Testis (tissue), 2 donors: ENCODE data around the gene MTR.

ENCODE experiments used
- CTCF ChIP-seq, 3 experiments: fragments of 450-650 bp in 2 of 3; fragments of 200-600 bp in 1 of 3; sonication (generic) in 1 of 3; IDR thresholded peaks; one replicate each; pipeline ENCODE4 v1.5.1; 2016 to 2019; ENCODE audit warnings: antibody characterized with exemption in 3 of 3, mild to moderate bottlenecking in 2 of 3, moderate library complexity in 1 of 3
- POLR2A ChIP-seq: fragments of 450-650 bp; IDR thresholded peaks from one replicate; pipeline ENCODE4 v1.6.1; 2017; ENCODE audit warnings: antibody characterized with exemption, mild to moderate bottlenecking, moderate library complexity

GRCh38 chr1:236869911-236870310 is 74.8 kb downstream of the MTR start:
- no peak for TF ChIP-seq CTCF (IDR thresholded peaks at IDR 0.05)
- TF ChIP-seq POLR2A = no peak
